ENCODE measurements around the gene ADRM1.

ADRM1 gene

DNA sequence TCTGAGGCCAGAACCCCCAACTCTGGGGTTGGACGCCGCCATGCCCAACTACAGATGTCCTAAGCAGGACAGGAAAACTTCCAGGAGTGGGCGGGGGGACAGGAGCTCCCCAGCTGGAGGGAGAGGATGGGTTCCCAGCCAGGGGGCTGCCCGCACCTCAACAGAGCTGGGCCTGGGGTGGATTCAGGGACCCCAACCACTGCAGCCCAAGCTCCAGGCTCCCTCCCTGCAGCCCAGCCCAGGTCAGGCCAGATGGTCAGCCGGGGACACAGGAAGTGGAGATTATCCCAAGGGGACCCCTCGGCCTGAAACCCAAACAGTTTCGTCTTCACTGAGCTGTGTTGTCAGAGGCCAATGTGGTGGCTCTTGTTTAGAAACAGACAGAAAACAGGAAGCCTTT lies 54.9 kb downstream of the ADRM1 start:
- DNase-seq, result no peak

Data from activated effector memory CD4-positive, alpha-beta T cell treated with Interleukin-2 at 50 U/mL for 16 hours (primary cell).